HG03060 (cell line): ENCODE results near the gene DDX42.
"Not testable (repeated sequence)": the region's sequence is repeated elsewhere in the genome, so short reads cannot be mapped to it uniquely, and the experiment has no call there.

ENCODE experiments used
- ATAC-seq: cut with Tn5 transposase; IDR thresholded peaks from one replicate; pipeline ENCODE4 v1.9.1; 2021; ENCODE audit warnings: low read depth, moderate number of reproducible peaks; ENCODE audit not compliant: unreplicated experiment

DDX42 gene

DNA sequence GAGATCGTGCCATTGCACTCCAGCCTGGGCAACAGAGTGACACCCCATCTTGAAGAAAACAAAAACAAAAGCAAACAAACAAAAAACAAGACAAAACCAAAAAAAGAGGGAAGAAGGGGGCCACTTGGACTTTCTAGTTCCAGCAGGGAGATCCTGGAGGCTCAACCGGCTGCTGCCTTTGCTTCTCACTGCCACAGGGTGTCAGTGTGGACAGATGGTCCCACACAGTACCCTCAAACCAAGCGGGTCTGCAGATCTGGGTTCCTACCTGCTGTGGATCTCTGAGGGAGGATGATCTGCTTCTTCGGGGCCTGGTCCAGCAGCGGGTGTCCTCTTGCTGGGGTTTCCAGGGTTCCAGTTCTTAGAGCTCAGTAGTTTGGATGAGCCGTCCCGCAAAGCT lies 92.7 kb downstream of the DDX42 start:
- not testable (repeated sequence) for ATAC-seq
